Subcutaneous abdominal adipose tissue (tissue), 5 donors: ENCODE measurements around the gene DCST1.

Experiments
- H3K27ac ChIP-seq: one replicate; pipeline ENCODE4 v1.7.0; 2013; ENCODE audit warnings: low read depth, mild to moderate bottlenecking, inconsistent platforms, low read length, moderate library complexity
- H3K27me3 ChIP-seq, 5 donors: one replicate each; pipeline ENCODE4 v1.7.0; 2013; ENCODE audit warnings: low read length in 5 of 5, inconsistent platforms in 1 of 5; ENCODE audit not compliant: control insufficient read depth in 5 of 5, insufficient read depth in 4 of 5
- H3K36me3 ChIP-seq, 5 donors: one replicate each; pipeline ENCODE4 v1.7.0; 2013; ENCODE audit warnings: low read length in 5 of 5; ENCODE audit not compliant: control insufficient read depth in 5 of 5, insufficient read depth in 5 of 5
- H3K4me1 ChIP-seq, 5 donors: one replicate each; pipeline ENCODE4 v1.7.0; 2013; ENCODE audit warnings: low read length in 5 of 5, mild to moderate bottlenecking in 3 of 5, moderate library complexity in 1 of 5; ENCODE audit not compliant: control insufficient read depth in 5 of 5, insufficient read depth in 5 of 5
- H3K4me3 ChIP-seq, 5 donors: one replicate each; pipeline ENCODE4 v1.7.0; 2013; ENCODE audit warnings: low read length in 5 of 5, low read depth in 1 of 5
- H3K9ac ChIP-seq, 5 donors: one replicate each; pipeline ENCODE4 v1.7.0; 2013; ENCODE audit warnings: low read length in 5 of 5, mild to moderate bottlenecking in 4 of 5, moderate library complexity in 3 of 5
- H3K9me3 ChIP-seq, 5 donors: one replicate each; pipeline ENCODE4 v1.7.0; 2013; ENCODE audit warnings: low read length in 5 of 5; ENCODE audit not compliant: control insufficient read depth in 5 of 5
- donor health status: healthy.
- donor health status: healthy.
- donor health status: healthy.
- donor health status: healthy.
- donor health status: healthy.

DCST1 gene

GRCh38 chr1:155012776-155013602, 20.6 kb upstream of the DCST1 start:
- no peaks in the 10 kb centered on the region for H3K9me3 ChIP-seq
- H3K27ac ChIP-seq: peak overlapping the region; percentile 97
- H3K27me3 ChIP-seq: no peaks in the 10 kb centered on the region
- peak overlapping the region in 3 of 5 donors; percentile 30 to 52 (median 48) for H3K9ac ChIP-seq
- H3K4me3 ChIP-seq: no peak overlapping the region
- peaks cover 7 to 77% (median 65%) of the 10 kb centered on the region in 5 donors for H3K4me1 ChIP-seq
- H3K36me3 ChIP-seq: peaks cover 0 to 33% (median 21%) of the 10 kb centered on the region in 5 donors

- Histone ChIP-seq H3K9ac (no peak overlapping the region), H3K9me3 (no peaks in the 10 kb centered on the region), H3K4me3 (no peak overlapping the region), H3K27ac (peak overlapping the region; percentile 97), H3K4me1 (peaks cover 7 to 75% (median 65%) of the 10 kb centered on the region in 5 donors), H3K36me3 (peaks cover 0 to 33% (median 21%) of the 10 kb centered on the region in 5 donors), H3K27me3 (no peaks in the 10 kb centered on the region)
These were observed 20.0 kb upstream of the DCST1 start for GRCh38 chr1:155013632-155014031.

- H3K4me1 ChIP-seq: peaks cover 7 to 70% (median 62%) of the 10 kb centered on the region in 5 donors
- no peaks in the 10 kb centered on the region for H3K9me3 ChIP-seq
- H3K9ac ChIP-seq: no peak overlapping the region
- no peak overlapping the region for H3K4me3 ChIP-seq
- no peaks in the 10 kb centered on the region for H3K27me3 ChIP-seq
- peak overlapping the region; percentile 96 for H3K27ac ChIP-seq
- peaks cover 0 to 33% (median 21%) of the 10 kb centered on the region in 5 donors for H3K36me3 ChIP-seq
These were observed 18.7 kb upstream of the DCST1 start for GRCh38 chr1:155014709-155015508.

DNA sequence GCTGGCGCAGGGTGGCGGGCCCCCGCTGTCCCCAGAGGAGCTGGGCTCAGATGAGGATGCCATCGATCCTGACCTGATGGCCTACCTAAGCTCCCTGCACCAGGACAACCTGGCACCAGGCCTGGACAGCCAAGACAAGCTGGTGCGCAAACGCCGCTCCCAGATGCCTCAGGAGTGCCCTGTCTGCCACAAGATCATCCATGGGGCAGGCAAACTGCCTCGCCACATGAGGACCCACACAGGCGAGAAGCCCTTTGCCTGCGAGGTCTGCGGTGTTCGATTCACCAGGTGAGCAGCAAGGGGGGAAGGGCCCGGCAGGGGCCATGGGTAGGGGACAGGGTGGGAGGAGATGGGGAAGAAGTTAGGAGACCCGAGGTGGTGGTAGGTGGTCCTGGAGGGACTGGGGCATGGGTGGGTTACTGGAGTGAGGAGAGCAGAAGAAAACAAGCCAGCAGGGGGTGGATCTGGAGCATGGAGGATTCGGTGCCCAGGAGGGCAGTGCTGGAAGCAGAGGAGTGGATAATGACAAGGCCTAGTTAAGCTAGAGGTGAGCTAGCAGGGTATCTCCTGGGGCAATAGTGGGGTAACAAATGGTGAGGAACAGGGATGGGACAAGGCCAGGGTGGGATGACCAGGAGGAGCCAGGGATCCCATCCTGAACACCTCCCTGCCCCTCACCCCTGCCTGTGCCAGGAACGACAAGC, 17.9 kb upstream of the DCST1 start:
- H3K36me3 ChIP-seq: peaks cover 0 to 33% (median 21%) of the 10 kb centered on the region in 5 donors
- H3K4me1 ChIP-seq: peaks cover 7 to 63% (median 54%) of the 10 kb centered on the region in 5 donors

GRCh38 chr1:155016231-155016831, 17.3 kb upstream of the DCST1 start:
- Histone ChIP-seq H3K4me3 (peak overlapping the region in 1 of 5 donors; percentile 62), H3K27ac (peak overlapping the region; percentile 96), H3K27me3 (no peaks in the 10 kb centered on the region), H3K4me1 (peaks cover 7 to 56% (median 48%) of the 10 kb centered on the region in 5 donors), H3K9ac (peak overlapping the region in 4 of 5 donors; percentile 65 to 77 (median 66)), H3K36me3 (peaks cover 0 to 29% (median 21%) of the 10 kb centered on the region in 5 donors), H3K9me3 (no peaks in the 10 kb centered on the region)

More for the DNA sequence above, 17.9 kb upstream of the DCST1 start:
- H3K9me3 ChIP-seq: no peaks in the 10 kb centered on the region
- no peak overlapping the region for H3K4me3 ChIP-seq
- H3K27me3 ChIP-seq: no peaks in the 10 kb centered on the region
- H3K9ac ChIP-seq: no peak overlapping the region
- peak overlapping the region; percentile 96 for H3K27ac ChIP-seq

- Histone ChIP-seq H3K9me3 (no peaks in the 10 kb centered on the region), H3K4me1 (peaks cover 2 to 47% (median 38%) of the 10 kb centered on the region in 5 donors), H3K27me3 (no peaks in the 10 kb centered on the region), H3K9ac (peak overlapping the region in 4 of 5 donors; percentile 65 to 77 (median 66)), H3K4me3 (peak overlapping the region in 4 of 5 donors; percentile 51 to 62 (median 56)), H3K36me3 (peaks cover 0 to 29% (median 21%) of the 10 kb centered on the region in 5 donors), H3K27ac (peak overlapping the region; percentile 96)
These were observed 16.3 kb upstream of the DCST1 start for GRCh38 chr1:155017041-155017945.

- Histone ChIP-seq H3K9ac (peak overlapping the region in 4 of 5 donors; percentile 58 to 77 (median 66)), H3K9me3 (no peaks in the 10 kb centered on the region), H3K36me3 (peaks cover 0 to 29% (median 21%) of the 10 kb centered on the region in 5 donors), H3K27ac (peak overlapping the region; percentile 96), H3K4me3 (peak overlapping the region in 4 of 5 donors; percentile 51 to 62 (median 56)), H3K27me3 (no peaks in the 10 kb centered on the region), H3K4me1 (peaks cover 0 to 40% (median 32%) of the 10 kb centered on the region in 5 donors)
These were observed 15.7 kb upstream of the DCST1 start for GRCh38 chr1:155017946-155018316.

- peaks cover 0 to 29% (median 21%) of the 10 kb centered on the region in 5 donors for H3K36me3 ChIP-seq
- H3K27ac ChIP-seq: peak overlapping the region; percentile 96
- H3K4me3 ChIP-seq: peak overlapping the region in 1 of 5 donors; percentile 9
- peak overlapping the region in 3 of 5 donors; percentile 43 to 66 (median 58) for H3K9ac ChIP-seq
- no peaks in the 10 kb centered on the region for H3K9me3 ChIP-seq
- no peaks in the 10 kb centered on the region for H3K27me3 ChIP-seq
- H3K4me1 ChIP-seq: peaks cover 0 to 35% (median 27%) of the 10 kb centered on the region in 5 donors
These were observed 14.8 kb upstream of the DCST1 start for GRCh38 chr1:155018617-155019348.
